ENCODE results near the gene CAMK1D.

GRCh38 chr10:12482587-12482986 is 133.2 kb downstream of the CAMK1D start:
- no peak for TF ChIP-seq CTCF (IDR thresholded peaks at IDR 0.05)
- TF ChIP-seq POLR2A (IDR thresholded peaks at IDR 0.05) = no peak

All from right lobe of liver (tissue), 4 donors.